GM12878 (cell line): Measurements from ENCODE around the gene SLC22A23.

Source experiments
- BRCA1 ChIP-seq: IDR thresholded peaks from 2 replicates; pipeline ENCODE4 v1.6.1; 2011; ENCODE audit warnings: low read depth, low read length, improper control_type of control experiment
- CTCF ChIP-seq, 3 experiments: IDR thresholded peaks in 2 of 3; conservative IDR thresholded peaks in 1 of 3; 2 replicates each; pipeline ENCODE4 v1.5.1; 2011; ENCODE audit warnings: low read depth in 3 of 3, low read length in 3 of 3, mild to moderate bottlenecking in 3 of 3, control low read depth in 2 of 3, moderate library complexity in 2 of 3, inconsistent platforms in 1 of 3, mixed read lengths in 1 of 3; ENCODE audit not compliant: control insufficient read depth in 2 of 3, insufficient read depth in 1 of 3; ENCODE audit errors: extremely low read depth in 1 of 3
- EZH2 ChIP-seq: IDR thresholded peaks from 2 replicates; pipeline ENCODE4 v1.6.1; 2012; ENCODE audit warnings: low read depth, mild to moderate bottlenecking, control low read depth, inconsistent platforms, low read length, borderline replicate concordance; ENCODE audit not compliant: control insufficient read depth
- IRF4 ChIP-seq: IDR thresholded peaks from 2 replicates; pipeline ENCODE4 v1.6.1; 2011; ENCODE audit warnings: low read depth, low read length
- NFYB ChIP-seq: IDR thresholded peaks from 2 replicates; pipeline ENCODE4 v1.6.1; 2011; ENCODE audit warnings: low read depth, mild to moderate bottlenecking, low read length, improper control_type of control experiment, moderate library complexity; ENCODE audit not compliant: insufficient read depth
- SIN3A ChIP-seq: IDR thresholded peaks from 2 replicates; pipeline ENCODE4 v1.6.1; 2012; ENCODE audit warnings: low read depth, low read length, improper control_type of control experiment
- SREBF1 ChIP-seq: IDR thresholded peaks from 2 replicates; pipeline ENCODE4 v1.6.1; 2012; ENCODE audit warnings: mild to moderate bottlenecking, low read length
- ZNF274 ChIP-seq: IDR thresholded peaks from one replicate; pipeline ENCODE4 v1.8.0; 2011; ENCODE audit not compliant: insufficient read length, insufficient read depth
- TF ChIP-seq, protein P1 (sequence below): IDR thresholded peaks from 2 replicates; pipeline ENCODE4 v1.6.1; 2011; ENCODE audit warnings: mild to moderate bottlenecking, low read depth, low read length, moderate library complexity; ENCODE audit not compliant: insufficient replicate concordance
- TF ChIP-seq, protein P2 (sequence below): fragments of 450-650 bp; IDR thresholded peaks from 2 replicates; pipeline ENCODE4 v1.6.1; 2014; ENCODE audit warnings: mild to moderate bottlenecking

DNA sequence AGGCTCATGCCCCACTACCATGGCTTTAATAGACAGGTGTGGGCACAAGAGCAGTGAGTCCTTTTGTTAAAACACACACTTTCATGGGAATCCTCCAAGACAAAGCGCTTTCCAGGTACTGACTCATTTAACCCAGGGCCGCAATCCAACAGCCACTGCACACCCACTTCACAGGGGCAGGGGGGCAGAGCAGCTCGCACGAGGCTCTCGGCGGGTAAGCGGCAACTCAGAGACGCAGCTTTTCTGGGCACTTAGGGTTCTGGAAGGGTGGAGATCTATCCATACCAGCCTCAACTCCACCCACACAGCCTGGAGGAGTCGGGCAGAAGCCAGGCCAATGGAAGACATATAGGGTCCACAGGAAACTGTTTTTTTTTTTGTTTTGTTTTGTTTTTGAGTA is 169.5 kb downstream of the SLC22A23 start:
- TF ChIP-seq, protein P1, sequence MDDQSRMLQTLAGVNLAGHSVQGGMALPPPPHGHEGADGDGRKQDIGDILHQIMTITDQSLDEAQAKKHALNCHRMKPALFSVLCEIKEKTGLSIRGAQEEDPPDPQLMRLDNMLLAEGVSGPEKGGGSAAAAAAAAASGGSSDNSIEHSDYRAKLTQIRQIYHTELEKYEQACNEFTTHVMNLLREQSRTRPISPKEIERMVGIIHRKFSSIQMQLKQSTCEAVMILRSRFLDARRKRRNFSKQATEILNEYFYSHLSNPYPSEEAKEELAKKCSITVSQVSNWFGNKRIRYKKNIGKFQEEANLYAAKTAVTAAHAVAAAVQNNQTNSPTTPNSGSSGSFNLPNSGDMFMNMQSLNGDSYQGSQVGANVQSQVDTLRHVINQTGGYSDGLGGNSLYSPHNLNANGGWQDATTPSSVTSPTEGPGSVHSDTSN = no peak
- no peak for TF ChIP-seq SIN3A
- TF ChIP-seq EZH2 = no peak
- no peak for TF ChIP-seq NFYB
- TF ChIP-seq, protein P2, sequence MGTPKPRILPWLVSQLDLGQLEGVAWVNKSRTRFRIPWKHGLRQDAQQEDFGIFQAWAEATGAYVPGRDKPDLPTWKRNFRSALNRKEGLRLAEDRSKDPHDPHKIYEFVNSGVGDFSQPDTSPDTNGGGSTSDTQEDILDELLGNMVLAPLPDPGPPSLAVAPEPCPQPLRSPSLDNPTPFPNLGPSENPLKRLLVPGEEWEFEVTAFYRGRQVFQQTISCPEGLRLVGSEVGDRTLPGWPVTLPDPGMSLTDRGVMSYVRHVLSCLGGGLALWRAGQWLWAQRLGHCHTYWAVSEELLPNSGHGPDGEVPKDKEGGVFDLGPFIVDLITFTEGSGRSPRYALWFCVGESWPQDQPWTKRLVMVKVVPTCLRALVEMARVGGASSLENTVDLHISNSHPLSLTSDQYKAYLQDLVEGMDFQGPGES = no peak
- TF ChIP-seq SREBF1 = no peak
- no peak for TF ChIP-seq IRF4
- TF ChIP-seq ZNF274 = no peak
- no peak for TF ChIP-seq BRCA1
- no peak for TF ChIP-seq CTCF (IDR thresholded peaks at IDR 0.05 in 2 of 3, conservative IDR thresholded peaks at IDR 0.05 in 1 of 3; ENCODE audit: control insufficient read depth in 2 of 3, extremely low read depth in 1 of 3, insufficient read depth in 1 of 3, low read depth in 3 of 3, low read length in 3 of 3)
